ENCODE results near the gene CAMK4.

GRCh38 chr5:111223101-111223786 lies 940 bp upstream of the CAMK4 start:
- TF ChIP-seq POLR2A (IDR thresholded peaks at IDR 0.05) (no peak), EP300 (IDR thresholded peaks at IDR 0.05) (no peak)
- TF ChIP-seq, protein P1, sequence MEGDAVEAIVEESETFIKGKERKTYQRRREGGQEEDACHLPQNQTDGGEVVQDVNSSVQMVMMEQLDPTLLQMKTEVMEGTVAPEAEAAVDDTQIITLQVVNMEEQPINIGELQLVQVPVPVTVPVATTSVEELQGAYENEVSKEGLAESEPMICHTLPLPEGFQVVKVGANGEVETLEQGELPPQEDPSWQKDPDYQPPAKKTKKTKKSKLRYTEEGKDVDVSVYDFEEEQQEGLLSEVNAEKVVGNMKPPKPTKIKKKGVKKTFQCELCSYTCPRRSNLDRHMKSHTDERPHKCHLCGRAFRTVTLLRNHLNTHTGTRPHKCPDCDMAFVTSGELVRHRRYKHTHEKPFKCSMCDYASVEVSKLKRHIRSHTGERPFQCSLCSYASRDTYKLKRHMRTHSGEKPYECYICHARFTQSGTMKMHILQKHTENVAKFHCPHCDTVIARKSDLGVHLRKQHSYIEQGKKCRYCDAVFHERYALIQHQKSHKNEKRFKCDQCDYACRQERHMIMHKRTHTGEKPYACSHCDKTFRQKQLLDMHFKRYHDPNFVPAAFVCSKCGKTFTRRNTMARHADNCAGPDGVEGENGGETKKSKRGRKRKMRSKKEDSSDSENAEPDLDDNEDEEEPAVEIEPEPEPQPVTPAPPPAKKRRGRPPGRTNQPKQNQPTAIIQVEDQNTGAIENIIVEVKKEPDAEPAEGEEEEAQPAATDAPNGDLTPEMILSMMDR (IDR thresholded peaks at IDR 0.05): no peak

Measured in tibial nerve (tissue), 4 donors.